Right ventricle myocardium superior (tissue), 1 donor: ENCODE data around the gene GPR171. TPM values are rescaled to one million over a fixed set of nuclear protein-coding genes. Genes with fewer than 3 reads are reported as not detected.

Experiments used
- ATAC-seq: fragments of 200-7000 bp; cut with Tn5 transposase; one replicate; pipeline ENCODE4 v1.9.1; 2020; ENCODE audit warnings: mild to moderate bottlenecking; ENCODE audit not compliant: poor library complexity
- DNase-seq: peaks from one replicate; pipeline ENCODE4 v3.0.0-alpha.2; 2020
- intact Hi-C: fragments of 100-400 bp; cut with DNase I; formaldehyde crosslinking; loops from one replicate; pipeline ENCODE4 v1.11.2; 2022
- total RNA-seq: library from RNA; stranded (reverse); fragmentation: NEBNext Ultra II Directional; extraction: Animal tissue kit (Norgen Biotek cat#: 25700); gene quantifications from one replicate; pipeline ENCODE4 v1.2.1, GENCODE V29; 2021
- donor health status: DM: no; HTN: yes; CAD: no; lungs with severe emphysema.

Gene GPR171
- total RNA-seq, 1 donor from 2014 or later, result 0.24 TPM

GRCh38 chr3:151216641-151217607 is 13.9 kb upstream of the GPR171 start:
- intact Hi-C loops, result no loop called here
- DNase-seq, result no peak
- ATAC-seq, result no peak

GRCh38 chr3:151214459-151214858 is 11.4 kb upstream of the GPR171 start:
- ATAC-seq (no peak), DNase-seq (no peak)
- intact Hi-C loops, result no loop called here

GRCh38 chr3:151213881-151214280 is 10.9 kb upstream of the GPR171 start:
- intact Hi-C loops, result no loop called here

GRCh38 chr3:151213151-151213550 is 10.1 kb upstream of the GPR171 start:
- no peak for DNase-seq
- intact Hi-C loops, result no loop called here
- no peak for ATAC-seq

More at GRCh38 chr3:151213881-151214280, 10.9 kb upstream of the GPR171 start:
- ATAC-seq (no peak), DNase-seq (no peak)

- intact Hi-C loops, result no loop called here
- DNase-seq (no peak), ATAC-seq (peak; percentile 51)
Observed at GRCh38 chr3:151210676-151211381, 7.8 kb upstream of the GPR171 start.

GRCh38 chr3:151209654-151210053 is 6.6 kb upstream of the GPR171 start:
- intact Hi-C loops, result no loop called here
- DNase-seq (no peak), ATAC-seq (no peak)

GRCh38 chr3:151206201-151206600 is 3.2 kb upstream of the GPR171 start:
- DNase-seq, result no peak
- ATAC-seq, result no peak
- intact Hi-C loops, result no loop called here

- ATAC-seq (no peak), DNase-seq (no peak)
- intact Hi-C loops, result no loop called here
Observed at GRCh38 chr3:151205482-151205881, 2.5 kb upstream of the GPR171 start.

- no peak for DNase-seq
- intact Hi-C loops, result no loop called here
- no peak for ATAC-seq
Observed at GRCh38 chr3:151204530-151205402, 1.8 kb upstream of the GPR171 start.

GRCh38 chr3:151201051-151201730 is 1.8 kb downstream of the GPR171 start:
- no peak for ATAC-seq
- no peak for DNase-seq
- intact Hi-C loops, result no loop called here

- ATAC-seq (no peak), DNase-seq (no peak)
- intact Hi-C loops, result no loop called here
Observed at GRCh38 chr3:151200586-151200985, 2.4 kb downstream of the GPR171 start.

- intact Hi-C loops, result no loop called here
- DNase-seq, result no peak
- ATAC-seq, result no peak
Observed at GRCh38 chr3:151199554-151200438, 3.2 kb downstream of the GPR171 start.

GRCh38 chr3:151198849-151199248 is 4.2 kb downstream of the GPR171 start:
- intact Hi-C loops, result no loop called here
- no peak for DNase-seq
- no peak for ATAC-seq

- intact Hi-C loops, result no loop called here
- no peak for ATAC-seq
- DNase-seq, result no peak
Observed at GRCh38 chr3:151197981-151198767, 4.8 kb downstream of the GPR171 start.

GRCh38 chr3:151197228-151197627 is 5.8 kb downstream of the GPR171 start:
- ATAC-seq, result no peak
- no peak for DNase-seq
- intact Hi-C loops, result no loop called here

- intact Hi-C loops, result no loop called here
- DNase-seq (no peak), ATAC-seq (no peak)
Observed at GRCh38 chr3:151196434-151196833, 6.6 kb downstream of the GPR171 start.

GRCh38 chr3:151195826-151196225 is 7.2 kb downstream of the GPR171 start:
- intact Hi-C loops, result no loop called here
- DNase-seq, result no peak
- ATAC-seq, result no peak
